ENCODE measurements around the gene LAMTOR2.

The LAMTOR2 gene

GRCh38 chr1:156099282-156099681 is 44.7 kb downstream of the LAMTOR2 start:
- H3K4me1 ChIP-seq (ENCODE audit: control insufficient read depth in 1 of 2, insufficient read depth in 2 of 2, low read length in 2 of 2): peaks cover 40 to 46% of the 10 kb centered on the region in 2 experiments
- no peak overlapping the region for H3K4me2 ChIP-seq (ENCODE audit: low read length)
- H3K9me3 ChIP-seq (ENCODE audit: insufficient read depth, low read depth, low read length): no peaks in the 10 kb centered on the region
- no peak overlapping the region for H3K9ac ChIP-seq (ENCODE audit: low read length)
- H3K79me1 ChIP-seq (ENCODE audit: low read length): peaks cover 19% of the 10 kb centered on the region
- H4K91ac ChIP-seq (ENCODE audit: low read depth, low read length): no peak overlapping the region
- H2BK5ac ChIP-seq (ENCODE audit: low read depth, low read length, poor library complexity): no peak overlapping the region
- peaks cover 20 to 25% of the 10 kb centered on the region in 2 experiments for H3K36me3 ChIP-seq (ENCODE audit: control insufficient read depth in 1 of 2, insufficient read depth in 2 of 2, low read length in 2 of 2)
- H3K23ac ChIP-seq (ENCODE audit: low read length): no peak overlapping the region
- H3K18ac ChIP-seq (ENCODE audit: low read length): no peak overlapping the region
- H3K27ac ChIP-seq (ENCODE audit: low read depth, low read length): no peak overlapping the region
- H4K12ac ChIP-seq (ENCODE audit: low read depth, low read length): no peak overlapping the region
- no peak overlapping the region for H2BK120ac ChIP-seq (ENCODE audit: insufficient read depth, low read length, poor library complexity)
- H3K4ac ChIP-seq (ENCODE audit: low read depth, low read length): no peak overlapping the region
- no peak overlapping the region for H3K14ac ChIP-seq (ENCODE audit: low read length)
- no peaks in the 10 kb centered on the region for H3K27me3 ChIP-seq (ENCODE audit: insufficient read depth, low read length)
- no peak overlapping the region for H2AFZ ChIP-seq (ENCODE audit: insufficient read depth, low read length, poor library complexity)
- no peak overlapping the region for H3K4me3 ChIP-seq (ENCODE audit: low read depth, low read length)
- WGBS (ENCODE audit: extremely low coverage, insufficient coverage, insufficient read length): no CpG with 5 or more reads among the region's 3 CpGs
- H2AK5ac ChIP-seq (ENCODE audit: low read length): no peak overlapping the region
- H4K8ac ChIP-seq (ENCODE audit: low read depth, low read length): no peak overlapping the region
- peaks cover 11% of the 10 kb centered on the region for H3K79me2 ChIP-seq (ENCODE audit: control insufficient read depth, insufficient read depth, low read length, poor library complexity)
- no peak overlapping the region for H2BK12ac ChIP-seq (ENCODE audit: low read length)
- no peak for DNase-seq

- Histone ChIP-seq H2BK5ac (ENCODE audit: low read depth, low read length, poor library complexity) (peak overlapping the region; percentile 10), H3K79me2 (ENCODE audit: control insufficient read depth, insufficient read depth, low read length, poor library complexity) (peaks cover 11% of the 10 kb centered on the region), H3K4me3 (ENCODE audit: low read depth, low read length) (no peak overlapping the region), H3K79me1 (ENCODE audit: low read length) (peaks cover 30% of the 10 kb centered on the region), H2AK5ac (ENCODE audit: low read length) (no peak overlapping the region), H2BK120ac (ENCODE audit: insufficient read depth, low read length, poor library complexity) (no peak overlapping the region), H3K9ac (ENCODE audit: low read length) (no peak overlapping the region), H2AFZ (ENCODE audit: insufficient read depth, low read length, poor library complexity) (no peak overlapping the region), H3K4ac (ENCODE audit: low read depth, low read length) (no peak overlapping the region), H4K8ac (ENCODE audit: low read depth, low read length) (peak overlapping the region; percentile 4), H3K14ac (ENCODE audit: low read length) (no peak overlapping the region), H3K9me3 (ENCODE audit: insufficient read depth, low read depth, low read length) (no peaks in the 10 kb centered on the region), H3K4me1 (ENCODE audit: control insufficient read depth in 1 of 2, insufficient read depth in 2 of 2, low read length in 2 of 2) (peaks cover 51 to 58% of the 10 kb centered on the region in 2 experiments), H3K36me3 (ENCODE audit: control insufficient read depth in 1 of 2, insufficient read depth in 2 of 2, low read length in 2 of 2) (peaks cover 20 to 22% of the 10 kb centered on the region in 2 experiments), H3K18ac (ENCODE audit: low read length) (peak overlapping the region; percentile 66), H3K23ac (ENCODE audit: low read length) (no peak overlapping the region), H3K27ac (ENCODE audit: low read depth, low read length) (no peak overlapping the region), H3K4me2 (ENCODE audit: low read length) (no peak overlapping the region), H4K12ac (ENCODE audit: low read depth, low read length) (no peak overlapping the region), H4K91ac (ENCODE audit: low read depth, low read length) (no peak overlapping the region), H3K27me3 (ENCODE audit: insufficient read depth, low read length) (no peaks in the 10 kb centered on the region), H2BK12ac (ENCODE audit: low read length) (no peak overlapping the region)
- WGBS (ENCODE audit: extremely low coverage, insufficient coverage, insufficient read length): 100% methylated on average over 1 of the region's 4 CpGs
- no peak for DNase-seq
Observed at GRCh38 chr1:156100205-156100995, 45.8 kb downstream of the LAMTOR2 start.

- H3K27me3 ChIP-seq (ENCODE audit: insufficient read depth, low read length): no peaks in the 10 kb centered on the region
- no peak overlapping the region for H3K14ac ChIP-seq (ENCODE audit: low read length)
- H3K79me1 ChIP-seq (ENCODE audit: low read length): peaks cover 39% of the 10 kb centered on the region
- H2BK120ac ChIP-seq (ENCODE audit: insufficient read depth, low read length, poor library complexity): no peak overlapping the region
- peaks cover 13 to 18% of the 10 kb centered on the region in 2 experiments for H3K36me3 ChIP-seq (ENCODE audit: control insufficient read depth in 1 of 2, insufficient read depth in 2 of 2, low read length in 2 of 2)
- H3K79me2 ChIP-seq (ENCODE audit: control insufficient read depth, insufficient read depth, low read length, poor library complexity): peaks cover 13% of the 10 kb centered on the region
- H2AK5ac ChIP-seq (ENCODE audit: low read length): no peak overlapping the region
- no peak overlapping the region for H4K12ac ChIP-seq (ENCODE audit: low read depth, low read length)
- peaks cover 43 to 53% of the 10 kb centered on the region in 2 experiments for H3K4me1 ChIP-seq (ENCODE audit: control insufficient read depth in 1 of 2, insufficient read depth in 2 of 2, low read length in 2 of 2)
- no peak for DNase-seq
- H3K4me2 ChIP-seq (ENCODE audit: low read length): no peak overlapping the region
- no peak overlapping the region for H4K91ac ChIP-seq (ENCODE audit: low read depth, low read length)
- no peak overlapping the region for H4K8ac ChIP-seq (ENCODE audit: low read depth, low read length)
- H3K23ac ChIP-seq (ENCODE audit: low read length): no peak overlapping the region
- H2BK12ac ChIP-seq (ENCODE audit: low read length): no peak overlapping the region
- H2AFZ ChIP-seq (ENCODE audit: insufficient read depth, low read length, poor library complexity): no peak overlapping the region
- no peak overlapping the region for H3K9ac ChIP-seq (ENCODE audit: low read length)
- H3K18ac ChIP-seq (ENCODE audit: low read length): no peak overlapping the region
- peak overlapping the region; percentile 3 for H3K4ac ChIP-seq (ENCODE audit: low read depth, low read length)
- WGBS (ENCODE audit: extremely low coverage, insufficient coverage, insufficient read length): no CpG with 5 or more reads among the region's 6 CpGs
- H3K27ac ChIP-seq (ENCODE audit: low read depth, low read length): no peak overlapping the region
- H2BK5ac ChIP-seq (ENCODE audit: low read depth, low read length, poor library complexity): no peak overlapping the region
- no peaks in the 10 kb centered on the region for H3K9me3 ChIP-seq (ENCODE audit: insufficient read depth, low read depth, low read length)
- H3K4me3 ChIP-seq (ENCODE audit: low read depth, low read length): no peak overlapping the region
Observed at GRCh38 chr1:156101880-156102279, 47.3 kb downstream of the LAMTOR2 start.

GRCh38 chr1:156102633-156103511 is 48.3 kb downstream of the LAMTOR2 start:
- H3K27ac ChIP-seq (ENCODE audit: low read depth, low read length): peak overlapping the region; percentile 78
- no CpG with 5 or more reads among the region's 16 CpGs for WGBS (ENCODE audit: extremely low coverage, insufficient coverage, insufficient read length)
- H3K27me3 ChIP-seq (ENCODE audit: insufficient read depth, low read length): no peaks in the 10 kb centered on the region
- H2BK12ac ChIP-seq (ENCODE audit: low read length): peak overlapping the region; percentile 23
- no peak overlapping the region for H3K4me2 ChIP-seq (ENCODE audit: low read length)
- H3K4me3 ChIP-seq (ENCODE audit: low read depth, low read length): no peak overlapping the region
- H2AFZ ChIP-seq (ENCODE audit: insufficient read depth, low read length, poor library complexity): no peak overlapping the region
- peak overlapping the region; percentile 11 for H2AK5ac ChIP-seq (ENCODE audit: low read length)
- no peak overlapping the region for H4K12ac ChIP-seq (ENCODE audit: low read depth, low read length)
- H3K23ac ChIP-seq (ENCODE audit: low read length): no peak overlapping the region
- peak overlapping the region; percentile 43 for H3K18ac ChIP-seq (ENCODE audit: low read length)
- peak overlapping the region; percentile 95 for H4K91ac ChIP-seq (ENCODE audit: low read depth, low read length)
- H3K9me3 ChIP-seq (ENCODE audit: insufficient read depth, low read depth, low read length): no peaks in the 10 kb centered on the region
- peak overlapping the region; percentile 54 for H3K4ac ChIP-seq (ENCODE audit: low read depth, low read length)
- peak overlapping the region; percentile 13 for H2BK120ac ChIP-seq (ENCODE audit: insufficient read depth, low read length, poor library complexity)
- H3K14ac ChIP-seq (ENCODE audit: low read length): peak overlapping the region; percentile 14
- H3K79me2 ChIP-seq (ENCODE audit: control insufficient read depth, insufficient read depth, low read length, poor library complexity): peaks cover 11% of the 10 kb centered on the region
- H4K8ac ChIP-seq (ENCODE audit: low read depth, low read length): peak overlapping the region; percentile 22
- peaks cover 49 to 57% of the 10 kb centered on the region in 2 experiments for H3K4me1 ChIP-seq (ENCODE audit: control insufficient read depth in 1 of 2, insufficient read depth in 2 of 2, low read length in 2 of 2)
- peaks cover 39% of the 10 kb centered on the region for H3K79me1 ChIP-seq (ENCODE audit: low read length)
- H3K9ac ChIP-seq (ENCODE audit: low read length): no peak overlapping the region
- no peak for DNase-seq
- H2BK5ac ChIP-seq (ENCODE audit: low read depth, low read length, poor library complexity): peak overlapping the region; percentile 23
- H3K36me3 ChIP-seq (ENCODE audit: control insufficient read depth in 1 of 2, insufficient read depth in 2 of 2, low read length in 2 of 2): peaks cover 3 to 10% of the 10 kb centered on the region in 2 experiments
